Activated T-helper 9 cell treated with anti-CD3 and anti-CD28 coated beads, Interleukin-2, amount 50 U/mL, for 16 hours (primary cell): Measurements from ENCODE around the gene TNFSF8.

ENCODE experiments used
- DNase-seq: peaks from one replicate; pipeline ENCODE4 v3.0.0-alpha.2; 2020; ENCODE audit warnings: low read depth

The TNFSF8 gene

GRCh38 chr9:114905170-114905940 is 25.0 kb downstream of the TNFSF8 start:
- DNase-seq, result no peak

GRCh38 chr9:114902786-114903524 is 27.4 kb downstream of the TNFSF8 start:
- DNase-seq, result no peak

GRCh38 chr9:114900942-114901802 is 29.2 kb downstream of the TNFSF8 start:
- no peak for DNase-seq

DNA sequence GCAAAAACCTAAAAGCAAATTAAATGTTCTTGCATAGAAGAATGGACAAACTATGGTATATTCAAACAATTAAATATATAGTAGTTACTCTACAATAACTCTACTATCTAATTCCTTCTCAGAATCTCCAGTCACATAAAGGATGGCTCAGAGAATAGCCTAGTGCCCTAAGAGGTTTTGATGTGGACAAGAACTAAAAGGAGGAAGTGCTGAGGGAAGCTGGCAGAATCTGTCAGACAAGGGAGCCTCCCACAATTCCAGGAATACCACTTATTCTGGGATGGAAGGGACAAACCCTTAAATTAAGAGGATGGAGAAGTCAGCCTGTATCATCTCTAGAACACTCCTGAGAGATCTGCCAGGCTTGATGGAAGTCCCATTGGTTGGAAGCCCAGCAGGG is 30.4 kb downstream of the TNFSF8 start:
- DNase-seq, result no peak

DNA sequence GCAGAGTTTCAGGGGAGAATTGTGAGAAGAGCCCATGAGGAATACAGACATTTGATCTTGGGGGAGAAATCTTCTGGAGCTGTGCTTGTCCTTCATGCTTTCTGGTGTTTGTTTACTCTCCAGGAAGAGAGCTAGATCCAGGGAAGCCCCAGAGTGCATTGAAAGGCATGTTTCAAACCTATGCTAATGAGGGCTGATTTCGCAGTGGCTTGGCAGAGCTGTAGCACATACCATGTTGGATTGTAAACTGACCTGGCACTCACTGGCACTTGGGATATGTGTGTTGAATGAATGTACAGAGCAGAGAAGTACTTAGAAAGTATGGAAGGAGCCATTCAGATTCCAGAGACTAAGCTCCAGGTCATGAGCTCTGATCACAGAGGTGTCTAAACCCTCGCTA is 30.9 kb downstream of the TNFSF8 start:
- no peak for DNase-seq

- DNase-seq, result peak; percentile 46
Observed at GRCh38 chr9:114898741-114899140, 31.6 kb downstream of the TNFSF8 start.

- DNase-seq, result no peak
Observed at GRCh38 chr9:114897196-114897595, 33.2 kb downstream of the TNFSF8 start.

- no peak for DNase-seq
Observed at GRCh38 chr9:114896344-114896743, 34.0 kb downstream of the TNFSF8 start.

GRCh38 chr9:114895521-114895991 is 34.8 kb downstream of the TNFSF8 start:
- DNase-seq, result no peak

DNA sequence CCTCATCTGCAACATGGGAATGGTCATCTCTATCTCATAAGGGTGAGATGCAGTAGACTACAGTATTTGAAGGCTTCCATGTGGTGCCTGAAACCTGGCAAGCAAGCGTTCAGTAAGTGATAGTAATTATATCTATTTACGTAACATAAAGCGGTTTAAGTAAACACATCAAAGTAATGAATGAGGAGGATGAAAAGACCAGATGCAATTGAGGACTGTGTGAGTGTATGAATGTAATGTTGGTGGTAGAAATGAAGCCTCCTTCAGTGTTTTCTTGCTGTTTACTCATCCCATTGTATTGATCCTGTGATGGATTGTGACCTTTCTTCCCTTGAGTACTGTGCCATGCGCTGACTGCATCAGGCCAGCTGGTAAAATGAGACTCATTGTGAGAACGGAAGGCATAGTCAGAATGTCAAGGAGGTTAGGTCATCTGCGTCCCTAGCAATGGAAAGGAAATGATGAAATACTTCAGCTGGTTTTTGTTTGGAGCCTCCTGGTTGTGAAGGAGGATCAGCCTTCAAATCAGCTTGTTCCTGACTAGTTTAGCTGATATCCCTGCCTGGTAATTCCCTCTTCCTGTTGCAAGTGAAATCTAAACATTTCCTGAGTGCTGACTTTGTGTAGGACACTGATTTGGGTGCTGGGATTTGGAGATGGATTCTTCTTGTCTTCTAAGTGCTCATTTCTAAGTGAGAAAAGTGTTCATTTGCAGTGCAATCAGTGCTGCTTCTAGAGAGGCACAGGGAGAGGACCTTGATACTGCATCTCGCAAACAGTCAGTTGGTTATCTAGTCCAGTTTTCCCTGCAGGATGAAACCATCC is 35.6 kb downstream of the TNFSF8 start:
- DNase-seq, result no peak

DNA sequence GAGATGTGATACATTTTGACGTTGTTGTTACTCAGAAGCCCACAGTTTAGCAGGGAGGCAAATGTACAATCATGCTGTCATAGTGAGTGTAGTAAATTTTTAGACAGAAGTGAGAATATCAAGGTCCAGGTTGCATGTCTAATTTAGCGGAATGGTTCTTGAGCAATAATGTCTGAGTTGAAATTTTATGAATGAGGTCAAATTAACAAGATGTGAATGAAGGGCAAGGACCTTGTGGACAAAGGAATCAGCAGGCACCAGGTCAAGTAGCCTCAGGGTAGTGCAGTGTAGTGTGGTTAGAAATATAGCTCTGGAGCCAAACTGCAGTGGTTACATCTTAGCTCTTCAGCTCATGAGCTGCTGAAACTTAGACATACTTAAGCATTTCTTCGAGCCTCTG is 36.2 kb downstream of the TNFSF8 start:
- DNase-seq, result no peak

DNA sequence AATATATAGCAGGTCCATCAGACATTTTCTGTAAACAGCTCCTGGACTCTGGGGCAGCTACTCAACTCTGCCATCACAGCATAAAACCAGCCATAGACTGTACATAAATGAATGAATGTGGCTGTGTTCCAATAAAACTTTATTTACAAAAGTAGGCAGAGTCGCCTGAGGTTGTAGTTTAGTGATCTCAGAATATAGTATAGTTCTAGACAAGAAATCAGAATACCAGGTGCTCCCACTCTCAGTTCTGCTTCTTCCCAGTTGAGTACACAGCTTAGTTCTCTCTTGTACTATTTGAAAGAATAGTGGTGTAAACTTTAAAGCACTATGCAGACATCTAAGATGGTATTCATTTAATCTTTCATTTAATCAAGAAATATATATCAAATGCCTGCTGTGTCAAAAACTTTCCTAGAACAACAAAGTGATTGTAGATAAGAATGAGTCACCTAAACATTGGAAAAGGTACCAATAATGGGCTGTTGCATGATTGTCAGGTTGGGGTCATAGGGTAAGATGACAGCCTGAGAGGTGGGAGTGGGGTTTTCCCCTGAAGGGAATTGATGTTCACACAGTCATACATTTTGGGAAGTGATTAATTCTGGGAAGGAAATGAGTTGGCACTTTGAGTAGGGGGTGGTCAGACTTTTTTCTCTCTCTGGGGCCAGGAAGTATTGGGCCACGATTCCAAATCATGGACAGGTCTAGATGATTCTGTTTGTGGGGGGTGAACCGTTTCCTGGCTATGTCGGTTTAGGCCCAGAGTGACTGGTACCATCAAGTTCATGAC is 37.0 kb downstream of the TNFSF8 start:
- DNase-seq, result peak; percentile 24

DNA sequence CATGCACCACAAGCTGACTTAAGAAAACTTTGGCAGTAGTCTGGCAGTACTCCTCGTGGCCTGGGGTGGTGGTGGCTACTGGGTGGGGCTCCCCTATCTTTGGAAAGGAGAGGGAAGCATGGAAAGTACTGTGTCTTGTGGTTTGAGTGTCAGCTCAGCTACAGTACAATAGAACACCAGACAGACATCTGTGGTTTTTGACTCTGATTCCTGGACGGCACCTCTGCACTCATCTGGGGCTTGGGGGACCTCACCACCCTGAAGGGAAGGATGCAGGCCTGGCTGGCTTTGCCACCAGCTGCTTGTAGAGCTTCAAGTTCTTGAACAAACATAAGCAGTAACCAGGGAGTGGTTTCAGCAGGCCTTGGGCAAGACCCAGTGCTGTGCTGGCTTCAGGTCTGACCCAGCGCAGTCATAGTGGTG is 40.6 kb downstream of the TNFSF8 start:
- DNase-seq, result no peak

GRCh38 chr9:114888607-114889006 is 41.8 kb downstream of the TNFSF8 start:
- no peak for DNase-seq

DNA sequence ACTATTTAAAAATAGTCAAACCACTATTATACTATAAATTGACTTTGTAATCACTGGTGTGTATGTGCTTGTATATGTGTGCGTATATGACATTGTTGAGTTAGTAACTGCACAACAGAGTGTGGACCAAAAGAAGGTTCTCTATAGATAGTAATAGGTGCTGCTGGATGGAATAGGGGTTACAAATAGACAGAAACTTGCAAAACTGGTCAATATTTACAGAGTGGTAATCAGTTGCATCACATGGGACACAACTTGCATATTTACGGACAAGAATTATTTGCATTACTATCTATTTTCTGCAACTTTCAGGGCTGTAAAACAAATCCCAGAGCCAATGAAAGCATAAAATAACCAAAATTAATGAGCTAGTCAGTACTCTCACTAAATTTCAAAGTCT is 42.4 kb downstream of the TNFSF8 start:
- no peak for DNase-seq

DNA sequence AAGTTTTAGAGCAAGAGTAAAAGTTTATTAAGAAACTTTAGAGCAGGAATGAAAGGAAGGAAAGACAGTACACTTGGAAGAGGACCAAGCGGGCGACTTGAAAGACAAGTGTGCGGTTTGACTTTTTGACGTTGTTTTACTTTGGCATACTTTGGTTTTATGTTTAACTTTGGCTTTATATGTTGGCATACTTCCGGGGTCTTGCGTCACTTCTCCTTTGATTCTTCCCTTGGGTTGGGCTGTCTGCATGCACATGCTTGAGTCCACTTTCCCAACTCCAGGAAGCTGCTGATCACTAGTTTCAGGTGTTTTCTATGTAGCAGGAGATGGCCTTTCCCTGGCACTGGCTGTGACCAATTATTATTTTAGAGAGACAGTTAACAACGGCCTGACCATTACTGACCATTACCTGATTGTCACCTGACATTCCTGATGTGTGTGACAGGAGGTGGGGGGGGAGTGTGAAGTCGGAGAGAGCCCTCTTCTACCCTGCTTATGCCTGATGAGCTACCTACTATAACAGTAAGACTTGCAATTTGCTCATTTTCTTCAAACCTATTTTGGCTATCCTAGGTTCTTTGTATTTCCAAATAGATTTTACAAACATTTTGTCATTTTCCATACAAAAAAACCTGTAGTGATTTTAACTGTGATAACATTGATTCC is 45.5 kb downstream of the TNFSF8 start:
- DNase-seq, result no peak

GRCh38 chr9:114883709-114884108 is 46.7 kb downstream of the TNFSF8 start:
- no peak for DNase-seq

DNA sequence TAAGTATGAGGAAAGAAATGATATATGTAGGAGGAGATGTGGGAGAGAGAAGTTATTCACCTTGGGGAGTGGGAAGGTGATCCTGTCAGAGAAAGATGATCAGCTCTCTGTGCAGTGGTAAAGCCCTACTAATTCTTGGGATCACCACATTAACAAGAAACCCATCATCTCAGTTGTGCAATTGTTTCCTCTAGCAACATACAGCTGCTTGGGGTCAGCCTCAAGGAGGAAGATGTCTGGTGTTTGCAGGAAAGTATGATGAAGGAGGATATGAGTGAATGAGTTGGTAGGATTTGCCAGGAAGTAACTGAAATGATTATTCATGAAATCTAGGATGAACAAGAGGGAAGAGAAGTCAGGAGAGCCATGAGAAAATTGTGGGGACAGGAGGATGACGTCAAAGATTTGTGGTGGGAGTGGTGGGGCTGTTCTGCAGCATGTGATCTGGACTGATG is 50.1 kb downstream of the TNFSF8 start:
- DNase-seq, result no peak

- DNase-seq, result no peak
Observed at GRCh38 chr9:114878879-114879564, 51.4 kb downstream of the TNFSF8 start.
